K562 (cell line): ENCODE data around the gene RNF217. TPM values are rescaled to one million over a fixed set of nuclear protein-coding genes. Genes with fewer than 3 reads are reported as not detected.

Experiments used
- BACH1 ChIP-seq: fragments of 200-800 bp; sonication (Bioruptor generic); IDR thresholded peaks from 2 replicates; pipeline ENCODE4 v1.6.1; 2016; ENCODE audit warnings: missing genetic modification characterization, missing compliant biosample characterization
- CHD2 ChIP-seq: IDR thresholded peaks from 2 replicates; pipeline ENCODE4 v1.6.1; 2011; ENCODE audit warnings: low read depth, low read length
- DDX20 ChIP-seq: fragments of 450-650 bp; IDR thresholded peaks from 2 replicates; pipeline ENCODE4 v1.6.1; 2016; ENCODE audit warnings: missing genetic modification characterization, low read depth, mild to moderate bottlenecking, missing compliant biosample characterization, moderate library complexity
- DMBX1 ChIP-seq: fragments of 250-450 bp; sonication (Bioruptor Pico); IDR thresholded peaks from 2 replicates; pipeline ENCODE4 v1.8.0; 2022; ENCODE audit warnings: inconsistent platforms, mild to moderate bottlenecking, moderate library complexity, borderline replicate concordance
- DNMT1 ChIP-seq: fragments of 450-650 bp; IDR thresholded peaks from 2 replicates; pipeline ENCODE4 v1.6.1; 2016; ENCODE audit warnings: antibody characterized with exemption, mild to moderate bottlenecking
- HBP1 ChIP-seq: fragments of 450-650 bp; formaldehyde crosslinking; IDR thresholded peaks from 2 replicates; pipeline ENCODE4 v1.4.0; 2022; ENCODE audit warnings: missing genetic modification characterization
- MEIS2 ChIP-seq: fragments of 450-650 bp; IDR thresholded peaks from 2 replicates; pipeline ENCODE4 v1.6.1; 2014; ENCODE audit warnings: mild to moderate bottlenecking; ENCODE audit not compliant: partially characterized antibody
- POLR2A ChIP-seq: fragments of 450-650 bp; conservative IDR thresholded peaks from 2 replicates; pipeline ENCODE4 v1.6.1; 2016
- POLR3A ChIP-seq: IDR thresholded peaks from 2 replicates; pipeline ENCODE4 v1.6.1; 2011; ENCODE audit warnings: borderline replicate concordance, mild to moderate bottlenecking, moderate library complexity; ENCODE audit not compliant: insufficient read length, insufficient read depth; ENCODE audit errors: extremely low read depth
- RAD21 ChIP-seq, 2 experiments: fragments of 250-450 bp in 1 of 2; fragments of 450-650 bp in 1 of 2; sonication (Bioruptor Pico) in 1 of 2; formaldehyde crosslinking in 1 of 2; IDR thresholded peaks in 1 of 2; conservative IDR thresholded peaks in 1 of 2; 2 replicates each; pipeline versions ENCODE4 v1.4.0 to v1.8.0; 2020 to 2022; ENCODE audit warnings: mild to moderate bottlenecking in 2 of 2, moderate library complexity in 1 of 2
- RBM17 ChIP-seq: fragments of 200-400 bp; formaldehyde crosslinking; IDR thresholded peaks from 2 replicates; pipeline ENCODE4 v1.6.1; 2017; ENCODE audit warnings: low read depth, mild to moderate bottlenecking, low read length, borderline replicate concordance
- SETDB1 ChIP-seq: IDR thresholded peaks from one replicate; pipeline ENCODE4 v1.6.1; 2012; ENCODE audit warnings: low read length, control low read depth, inconsistent platforms
- SMAD4 ChIP-seq: fragments of 250-450 bp; sonication (Bioruptor Pico); conservative IDR thresholded peaks from 2 replicates; pipeline ENCODE4 v1.8.0; 2021; ENCODE audit warnings: inconsistent platforms, mild to moderate bottlenecking, moderate library complexity
- TAF15 ChIP-seq: fragments of 200-400 bp; formaldehyde crosslinking; IDR thresholded peaks from 2 replicates; pipeline ENCODE4 v1.6.1; 2017; ENCODE audit warnings: mild to moderate bottlenecking, low read depth, low read length, moderate library complexity
- TAF7 ChIP-seq: fragments of 450-650 bp; IDR thresholded peaks from 2 replicates; pipeline ENCODE4 v1.6.1; 2016; ENCODE audit warnings: missing genetic modification characterization, missing compliant biosample characterization
- TFAP4 ChIP-seq: sonication (generic); formaldehyde crosslinking; IDR thresholded peaks from 2 replicates; pipeline ENCODE4 v1.8.0; 2022; ENCODE audit warnings: missing genetic modification reagents, mild to moderate bottlenecking, moderate library complexity, borderline replicate concordance
- ZKSCAN3 ChIP-seq: fragments of 250-450 bp; sonication (Bioruptor Pico); IDR thresholded peaks from 2 replicates; pipeline ENCODE4 v1.4.0; 2020
- ZNF644 ChIP-seq: fragments of 200-800 bp; sonication (Bioruptor generic); IDR thresholded peaks from 2 replicates; pipeline ENCODE4 v1.6.1; 2016; ENCODE audit warnings: low read depth, missing genetic modification characterization, missing compliant biosample characterization
- ZNF764 ChIP-seq: fragments of 250-450 bp; sonication (Bioruptor Pico); IDR thresholded peaks from 2 replicates; pipeline ENCODE4 v1.4.0; 2020; ENCODE audit warnings: low read depth, mild to moderate bottlenecking, moderate library complexity
- polyA plus RNA-seq, 8 experiments: library from polyadenylated mRNA; depleted of rRNA in 4 of 8; stranded (reverse) in 5 of 8; unstranded in 3 of 8; fragments of >200 nt; fragmentation: Nextera tagmentation in 2 of 8; fragmentation: Illumina TruSeq in 1 of 8; extraction: Ambion mirVana in 2 of 8; extraction: Trizol in 1 of 8; gene quantifications; 2 replicates each; pipeline versions ENCODE4 v1.2.1 to v1.2.3, GENCODE V29; 2011 to 2014; ENCODE audit warnings: inconsistent platforms in 1 of 8, missing spikeins in 1 of 8
- total RNA-seq, 7 experiments: library from RNA; depleted of rRNA in 6 of 7; stranded (reverse); fragments of >200 nt in 6 of 7; fragmentation: Illumina TruSeq in 2 of 7; extraction: Trizol in 2 of 7; gene quantifications; 2 replicates each; pipeline versions ENCODE4 v1.2.1 to v1.2.3, GENCODE V29; 2011 to 2021; ENCODE audit warnings: low replicate concordance in 1 of 7
- TF ChIP-seq, protein P1 (sequence below): fragments of 250-450 bp; sonication (Bioruptor Pico); IDR thresholded peaks from 2 replicates; pipeline ENCODE4 v1.4.0; 2020
- TF ChIP-seq, protein P2 (sequence below): sonication (generic); formaldehyde crosslinking; IDR thresholded peaks from 2 replicates; pipeline ENCODE4 v1.8.0; 2022; ENCODE audit warnings: mild to moderate bottlenecking, missing genetic modification reagents
- TF ChIP-seq, protein P3 (sequence below): fragments of 250-450 bp; sonication (Bioruptor Pico); IDR thresholded peaks from 2 replicates; pipeline ENCODE4 v1.4.0; 2020; ENCODE audit warnings: mild to moderate bottlenecking, moderate library complexity, borderline replicate concordance

The RNF217 gene
- total and polyA plus RNA-seq, 9 of the 15 experiments (the other 6 are each of a cell fraction or from before 2014, with no cell fraction given): 2.9 to 25.6 (median 12.0) TPM

GRCh38 chr6:125022391-125022989 is 60.3 kb downstream of the RNF217 start (continued):
- TF ChIP-seq CHD2 (no peak), SMAD4 (CRISPR knock-in tag) (0 out of 2 replicates have a peak, but pooled peaks have one; percentile 23), RAD21 (CRISPR knock-in tag; conservative IDR thresholded peaks at IDR 0.05 in 1 of 2, IDR thresholded peaks at IDR 0.05 in 1 of 2) (0 out of 4 replicates have a peak, but pooled peaks of 1 of the 2 experiments have one; percentile 11), POLR2A (no peak), TAF7 (tag) (no peak), DMBX1 (CRISPR knock-in tag) (no peak), ZNF644 (tag) (no peak), DNMT1 (no peak), BACH1 (tag) (no peak), TFAP4 (CRISPR knock-in tag) (no peak; the same call in 1 of the 2 replicates), ZKSCAN3 (no peak), HBP1 (CRISPR knock-in tag) (no peak), SETDB1 (no peak), POLR3A (no peak), TAF15 (no peak), DDX20 (tag) (no peak), RBM17 (no peak), MEIS2 (peak; percentile 52), ZNF764 (CRISPR knock-in tag) (no peak)
- TF ChIP-seq, protein P1, sequence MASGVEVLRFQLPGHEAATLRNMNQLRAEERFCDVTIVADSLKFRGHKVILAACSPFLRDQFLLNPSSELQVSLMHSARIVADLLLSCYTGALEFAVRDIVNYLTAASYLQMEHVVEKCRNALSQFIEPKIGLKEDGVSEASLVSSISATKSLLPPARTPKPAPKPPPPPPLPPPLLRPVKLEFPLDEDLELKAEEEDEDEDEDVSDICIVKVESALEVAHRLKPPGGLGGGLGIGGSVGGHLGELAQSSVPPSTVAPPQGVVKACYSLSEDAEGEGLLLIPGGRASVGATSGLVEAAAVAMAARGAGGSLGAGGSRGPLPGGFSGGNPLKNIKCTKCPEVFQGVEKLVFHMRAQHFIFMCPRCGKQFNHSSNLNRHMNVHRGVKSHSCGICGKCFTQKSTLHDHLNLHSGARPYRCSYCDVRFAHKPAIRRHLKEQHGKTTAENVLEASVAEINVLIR (CRISPR knock-in tag): no peak
- TF ChIP-seq, protein P2, sequence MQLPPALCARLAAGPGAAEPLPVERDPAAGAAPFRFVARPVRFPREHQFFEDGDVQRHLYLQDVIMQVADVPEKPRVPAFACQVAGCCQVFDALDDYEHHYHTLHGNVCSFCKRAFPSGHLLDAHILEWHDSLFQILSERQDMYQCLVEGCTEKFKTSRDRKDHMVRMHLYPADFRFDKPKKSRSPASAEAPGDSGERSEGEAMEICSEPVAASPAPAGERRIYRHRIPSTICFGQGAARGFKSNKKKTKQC (CRISPR knock-in tag): no peak
- TF ChIP-seq, protein P3, sequence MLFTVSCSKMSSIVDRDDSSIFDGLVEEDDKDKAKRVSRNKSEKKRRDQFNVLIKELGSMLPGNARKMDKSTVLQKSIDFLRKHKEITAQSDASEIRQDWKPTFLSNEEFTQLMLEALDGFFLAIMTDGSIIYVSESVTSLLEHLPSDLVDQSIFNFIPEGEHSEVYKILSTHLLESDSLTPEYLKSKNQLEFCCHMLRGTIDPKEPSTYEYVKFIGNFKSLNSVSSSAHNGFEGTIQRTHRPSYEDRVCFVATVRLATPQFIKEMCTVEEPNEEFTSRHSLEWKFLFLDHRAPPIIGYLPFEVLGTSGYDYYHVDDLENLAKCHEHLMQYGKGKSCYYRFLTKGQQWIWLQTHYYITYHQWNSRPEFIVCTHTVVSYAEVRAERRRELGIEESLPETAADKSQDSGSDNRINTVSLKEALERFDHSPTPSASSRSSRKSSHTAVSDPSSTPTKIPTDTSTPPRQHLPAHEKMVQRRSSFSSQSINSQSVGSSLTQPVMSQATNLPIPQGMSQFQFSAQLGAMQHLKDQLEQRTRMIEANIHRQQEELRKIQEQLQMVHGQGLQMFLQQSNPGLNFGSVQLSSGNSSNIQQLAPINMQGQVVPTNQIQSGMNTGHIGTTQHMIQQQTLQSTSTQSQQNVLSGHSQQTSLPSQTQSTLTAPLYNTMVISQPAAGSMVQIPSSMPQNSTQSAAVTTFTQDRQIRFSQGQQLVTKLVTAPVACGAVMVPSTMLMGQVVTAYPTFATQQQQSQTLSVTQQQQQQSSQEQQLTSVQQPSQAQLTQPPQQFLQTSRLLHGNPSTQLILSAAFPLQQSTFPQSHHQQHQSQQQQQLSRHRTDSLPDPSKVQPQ (CRISPR knock-in tag): no peak
